Lower lobe of right lung (tissue), 2 donors: ENCODE data around the gene TRO. TPM values are rescaled to one million over a fixed set of nuclear protein-coding genes. Genes with fewer than 3 reads are reported as not detected.
A peak's percentile ranks its signal among the peaks of the same experiment; 100 is the strongest.

Source experiments
- ATAC-seq, 2 donors: fragments of 200-7000 bp; cut with Tn5 transposase; one replicate each; pipeline ENCODE4 v1.9.1; 2020 to 2022; ENCODE audit warnings: mild to moderate bottlenecking in 2 of 2, moderate library complexity in 2 of 2
- DNase-seq: peaks from one replicate; pipeline ENCODE4 v3.0.0-alpha.2; 2020
- H3K27ac ChIP-seq: fragments of 200-600 bp; one replicate; pipeline ENCODE4 v1.8.0; 2022
- H3K27me3 ChIP-seq: fragments of 200-600 bp; one replicate; pipeline ENCODE4 v1.8.0; 2022; ENCODE audit warnings: low read depth
- H3K36me3 ChIP-seq: fragments of 200-600 bp; one replicate; pipeline ENCODE4 v1.8.0; 2022; ENCODE audit warnings: mild to moderate bottlenecking
- H3K4me1 ChIP-seq: fragments of 200-600 bp; one replicate; pipeline ENCODE4 v1.8.0; 2022
- H3K4me3 ChIP-seq: fragments of 200-600 bp; one replicate; pipeline ENCODE4 v1.8.0; 2022; ENCODE audit warnings: mild to moderate bottlenecking
- H3K9me3 ChIP-seq: fragments of 200-600 bp; one replicate; pipeline ENCODE4 v1.8.0; 2022
- CTCF ChIP-seq: fragments of 200-600 bp; IDR thresholded peaks from one replicate; pipeline ENCODE4 v1.8.0; 2022; ENCODE audit warnings: antibody characterized with exemption, mild to moderate bottlenecking
- intact Hi-C: fragments of 100-400 bp; cut with DNase I; formaldehyde crosslinking; loops from one replicate; pipeline ENCODE4 v1.11.0; 2022
- long read RNA-seq: library from polyadenylated mRNA; unstranded; transcript quantifications from one replicate; pipeline ENCODE4 v2.0.0, GENCODE V29; 2021
- total RNA-seq: library from RNA; stranded (reverse); fragmentation: NEBNext Ultra II Directional; extraction: Animal tissue kit (Norgen Biotek cat#: 25700); gene quantifications from one replicate; pipeline ENCODE4 v1.2.1, GENCODE V29; 2021
- donor health status: DM: no; HTN: yes; CAD: no; lungs with severe emphysema.

The TRO gene
- 2.7 TPM for total RNA-seq
- long read RNA-seq, partial matches to known transcripts, result 1 of 2 reads
- long read RNA-seq, other reads (novel, unspliced or antisense), result 1 of 2 reads

DNA sequence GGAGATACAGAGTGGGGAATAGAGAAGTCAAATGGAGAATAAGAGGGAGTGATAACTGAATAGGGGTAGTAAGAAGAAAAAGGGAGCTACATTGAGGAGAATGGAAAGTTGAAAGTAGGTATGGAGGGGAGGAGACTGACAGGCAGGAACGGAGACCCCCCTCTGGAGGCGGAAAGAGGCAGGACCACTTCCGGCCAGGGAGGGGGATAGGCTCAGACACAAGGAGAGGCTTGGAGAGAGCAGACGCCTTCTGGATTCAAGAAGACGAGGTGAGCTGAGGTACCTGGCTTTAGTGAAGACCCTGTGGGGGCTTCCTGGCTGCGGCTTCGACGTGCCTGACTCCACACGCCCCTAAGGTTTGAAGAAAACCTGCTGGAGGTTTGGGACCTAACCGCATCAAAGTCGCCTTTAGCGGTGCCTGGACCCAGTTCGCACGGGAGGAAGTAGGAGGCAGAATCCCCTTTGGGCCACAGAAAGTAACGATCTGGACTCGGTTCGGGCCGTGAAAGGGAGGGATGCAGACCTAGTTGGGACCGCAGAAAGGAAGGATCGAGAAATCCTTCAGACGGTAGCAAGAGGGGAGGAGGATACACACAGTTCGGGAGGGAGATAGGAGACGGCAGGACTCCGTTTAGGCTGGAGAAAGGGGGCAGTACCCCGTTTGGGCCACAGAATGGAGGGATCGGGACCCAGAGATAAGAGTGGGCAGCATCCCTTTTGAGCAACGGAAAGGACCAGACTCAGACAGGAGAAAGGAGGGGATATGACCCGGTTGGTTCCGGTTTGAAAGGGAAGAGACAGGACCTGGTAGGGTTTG lies at the start of gene TRO:
TSS of gene TRO (plus strand) at position 215 of the 817 bp plus-strand sequence. CDS start 1,423 bp downstream, outside the sequence.
- Histone ChIP-seq H3K4me1 (no peaks in the 10 kb centered on the region), H3K4me3 (peak within 1 kb of the TSS; percentile 50), H3K27me3 (no peaks in the 10 kb centered on the region), H3K9me3 (no peaks in the 10 kb centered on the region), H3K27ac (no peak within 1 kb of the TSS), H3K36me3 (no peaks in the 10 kb centered on the region)
- intact Hi-C loops, result no loop called here
- DNase-seq (no peak), ATAC-seq (peak in 1 of 2 donors; percentile 18)
- TF ChIP-seq CTCF, result no peak

DNA sequence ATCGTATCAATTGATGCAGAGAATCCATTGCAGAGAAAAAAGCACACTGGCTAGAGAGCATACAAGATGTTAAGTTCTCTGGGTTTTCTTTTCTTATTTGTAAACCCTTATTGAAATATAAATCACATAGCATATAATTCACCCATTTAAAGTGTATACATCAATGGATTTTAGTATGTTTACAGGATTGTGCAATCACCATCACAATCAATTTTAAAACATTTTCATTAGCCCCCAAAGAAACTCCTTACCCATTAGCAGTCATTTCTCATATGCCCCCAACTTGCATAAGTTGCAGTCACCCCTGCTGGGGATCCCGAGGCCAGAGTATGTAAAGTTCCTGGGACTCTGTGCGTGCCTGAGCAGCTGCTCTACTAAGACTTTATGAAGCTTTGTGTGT lies 34.9 kb upstream of the TRO start:
- ATAC-seq, result no peak
- no peak for TF ChIP-seq CTCF
- Histone ChIP-seq H3K4me1 (no peaks in the 10 kb centered on the region), H3K27me3 (no peaks in the 10 kb centered on the region), H3K36me3 (no peaks in the 10 kb centered on the region), H3K4me3 (no peak overlapping the region), H3K27ac (no peak overlapping the region), H3K9me3 (no peaks in the 10 kb centered on the region)
- DNase-seq, result no peak
- intact Hi-C loops, result no loop called here

DNA sequence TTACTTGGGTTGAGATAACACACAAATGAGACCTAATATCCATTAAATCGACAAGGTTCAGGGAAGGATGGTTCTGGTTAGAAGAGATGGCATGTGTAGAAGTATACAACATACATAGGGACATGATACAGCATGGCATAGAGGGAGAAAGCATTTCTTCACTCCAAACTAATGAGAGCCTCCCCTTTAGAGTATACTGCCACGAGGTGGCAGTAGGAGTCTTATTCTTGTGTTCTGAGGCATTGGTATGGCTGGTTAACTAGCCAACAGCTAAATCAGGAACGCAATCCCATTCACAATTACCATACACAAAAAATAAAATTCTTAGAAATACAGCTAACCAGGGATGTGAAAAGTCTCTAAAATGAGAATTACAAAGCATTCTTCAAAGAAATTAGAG lies 29.1 kb upstream of the TRO start:
- peak in 1 of 2 donors; percentile 39 for ATAC-seq
- intact Hi-C loops, result no loop called here

DNA sequence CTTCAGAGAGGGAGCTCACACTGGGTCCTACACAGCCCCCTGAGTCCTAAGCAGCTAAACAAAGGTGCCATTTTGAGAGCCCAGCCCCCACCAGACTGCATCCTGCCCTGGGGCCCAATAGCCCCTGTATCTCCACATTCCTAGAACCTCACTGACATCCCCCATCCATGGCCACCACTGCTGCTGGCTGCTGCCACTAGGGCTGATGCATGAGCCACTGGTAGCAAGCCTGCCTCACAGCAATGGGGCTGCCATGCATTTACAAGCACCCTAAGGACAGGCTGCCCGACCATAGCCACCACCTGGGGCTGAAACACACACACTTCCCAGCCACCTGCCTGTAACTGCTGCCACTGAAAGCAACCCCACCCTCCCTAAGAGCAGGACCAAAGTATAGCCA lies 26.5 kb upstream of the TRO start:
- Histone ChIP-seq H3K4me3 (no peak overlapping the region), H3K9me3 (no peaks in the 10 kb centered on the region), H3K4me1 (no peaks in the 10 kb centered on the region), H3K36me3 (no peaks in the 10 kb centered on the region), H3K27ac (no peak overlapping the region), H3K27me3 (no peaks in the 10 kb centered on the region)
- TF ChIP-seq CTCF, result no peak
- intact Hi-C loops, result no loop called here
- no peak for ATAC-seq
- DNase-seq, result no peak

More for the DNA sequence above, 29.1 kb upstream of the TRO start:
- no peaks in the 10 kb centered on the region for H3K9me3 ChIP-seq
- no peaks in the 10 kb centered on the region for H3K4me1 ChIP-seq
- TF ChIP-seq CTCF, result peak; percentile 41
- DNase-seq, result no peak
- no peaks in the 10 kb centered on the region for H3K27me3 ChIP-seq
- H3K4me3 ChIP-seq, result no peak overlapping the region
- H3K36me3 ChIP-seq, result no peaks in the 10 kb centered on the region
- H3K27ac ChIP-seq, result no peak overlapping the region

DNA sequence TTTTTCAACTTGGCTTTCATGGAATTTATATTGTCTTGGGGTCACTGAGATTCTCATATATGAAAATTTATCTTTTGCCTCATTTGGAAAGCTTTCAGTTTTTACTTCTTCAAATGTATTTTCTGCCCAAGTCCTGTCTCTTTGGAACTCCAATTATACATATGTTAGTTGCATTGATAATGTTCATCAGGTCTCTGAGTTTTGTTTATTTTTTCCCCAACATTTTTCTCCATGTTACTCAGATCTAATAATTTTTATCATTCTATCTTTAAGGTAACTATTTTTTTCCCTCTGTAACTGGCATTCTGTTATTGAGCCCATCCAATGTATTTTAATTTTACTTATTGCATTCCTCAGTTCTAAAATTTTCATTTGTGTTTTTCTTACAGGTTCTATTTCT lies 10.7 kb upstream of the TRO start:
- Histone ChIP-seq H3K4me3 (no peak overlapping the region), H3K4me1 (no peaks in the 10 kb centered on the region), H3K27ac (no peak overlapping the region), H3K27me3 (no peaks in the 10 kb centered on the region), H3K9me3 (no peaks in the 10 kb centered on the region), H3K36me3 (no peaks in the 10 kb centered on the region)
- no peak for DNase-seq
- intact Hi-C loops, result no loop called here
- no peak for TF ChIP-seq CTCF
- no peak for ATAC-seq
